ENCODE data around the gene MAPK7. TPM values are rescaled to one million over a fixed set of nuclear protein-coding genes. Genes with fewer than 3 reads are reported as not detected.

Gene MAPK7
- total and polyA plus RNA-seq, 2 donors (not counting 3 experiments of a cell fraction or from before 2014, with no cell fraction given): 16.8 to 30.7 TPM

- no peak overlapping the region for H2AFZ ChIP-seq (ENCODE audit: low read depth, low read length)
- no TSS peak for BruUV-seq (replicated peaks)
- DNase-seq (ENCODE audit: low read depth, low spot score): no peak
- dilution Hi-C loops (cut with MboI; ENCODE audit: extremely low pct_ligation_motif_present, low sequenced_read_pairs) (no loop called here), intact Hi-C loops (cut with micrococcal nuclease) (no loop called here)
- H3K79me2 ChIP-seq (ENCODE audit: control insufficient read depth, insufficient read depth, low read length): no peaks in the 10 kb centered on the region
- no peaks in the 10 kb centered on the region for H3K9me1 ChIP-seq (replicated peaks; ENCODE audit: control insufficient read depth, extremely low read depth, insufficient read depth, low read length)
- no peak for FAIRE-seq
- H4K20me1 ChIP-seq (replicated peaks; ENCODE audit: control insufficient read depth, extremely low read depth, insufficient read depth, low read length): no peaks in the 10 kb centered on the region
- TF ChIP-seq EZH2 (IDR thresholded peaks at IDR 0.05; ENCODE audit: borderline replicate concordance, low read depth, low read length, severe bottlenecking): no peak
- TF ChIP-seq, protein P1, sequence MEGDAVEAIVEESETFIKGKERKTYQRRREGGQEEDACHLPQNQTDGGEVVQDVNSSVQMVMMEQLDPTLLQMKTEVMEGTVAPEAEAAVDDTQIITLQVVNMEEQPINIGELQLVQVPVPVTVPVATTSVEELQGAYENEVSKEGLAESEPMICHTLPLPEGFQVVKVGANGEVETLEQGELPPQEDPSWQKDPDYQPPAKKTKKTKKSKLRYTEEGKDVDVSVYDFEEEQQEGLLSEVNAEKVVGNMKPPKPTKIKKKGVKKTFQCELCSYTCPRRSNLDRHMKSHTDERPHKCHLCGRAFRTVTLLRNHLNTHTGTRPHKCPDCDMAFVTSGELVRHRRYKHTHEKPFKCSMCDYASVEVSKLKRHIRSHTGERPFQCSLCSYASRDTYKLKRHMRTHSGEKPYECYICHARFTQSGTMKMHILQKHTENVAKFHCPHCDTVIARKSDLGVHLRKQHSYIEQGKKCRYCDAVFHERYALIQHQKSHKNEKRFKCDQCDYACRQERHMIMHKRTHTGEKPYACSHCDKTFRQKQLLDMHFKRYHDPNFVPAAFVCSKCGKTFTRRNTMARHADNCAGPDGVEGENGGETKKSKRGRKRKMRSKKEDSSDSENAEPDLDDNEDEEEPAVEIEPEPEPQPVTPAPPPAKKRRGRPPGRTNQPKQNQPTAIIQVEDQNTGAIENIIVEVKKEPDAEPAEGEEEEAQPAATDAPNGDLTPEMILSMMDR (IDR thresholded peaks at IDR 0.05; ENCODE audit: extremely low read depth in 1 of 2, insufficient read depth in 1 of 2, low read depth in 1 of 2, low read length in 2 of 2): no peak
- no peak overlapping the region for H3K4me2 ChIP-seq (ENCODE audit: insufficient read depth, low read length)
- no peak overlapping the region for H3K27ac ChIP-seq (ENCODE audit: insufficient read depth, low read depth, low read length)
- H3K36me3 ChIP-seq (ENCODE audit: control insufficient read depth in 2 of 2, extremely low read depth in 1 of 2, insufficient read depth in 2 of 2, low read length in 2 of 2): peaks cover 0 to 7% of the 10 kb centered on the region in 2 experiments
- H3K9me3 ChIP-seq (replicated peaks; ENCODE audit: control insufficient read depth, insufficient read depth, low read length): no peaks in the 10 kb centered on the region
- no peak overlapping the region for H3K4me3 ChIP-seq (replicated peaks in 1 of 3; ENCODE audit: insufficient read depth in 1 of 3, low read depth in 1 of 3, low read length in 3 of 3)
- CTCF ChIA-PET: interaction anchor here (1.0 to 1.5 kb wide), 4 partner anchors 11 to 60 kb away, joined by 4 to 5 read pairs (median 4); partner anchors contain the start of genes B9D1 and MAPK7
- POLR2A ChIA-PET: no interaction called here
- no peak overlapping the region for H3K9ac ChIP-seq (replicated peaks; ENCODE audit: extremely low read depth, insufficient read depth, low read length)
- H3K27me3 ChIP-seq (ENCODE audit: control insufficient read depth in 2 of 2, insufficient read depth in 2 of 2, low read length in 2 of 2): peaks cover 9 to 17% of the 10 kb centered on the region in 2 experiments
- no peaks in the 10 kb centered on the region for H3K4me1 ChIP-seq (ENCODE audit: control insufficient read depth, extremely low read depth, insufficient read depth, low read length)
Observed at GRCh38 chr17:19388791-19389785, 10.8 kb downstream of the MAPK7 start.

DNA sequence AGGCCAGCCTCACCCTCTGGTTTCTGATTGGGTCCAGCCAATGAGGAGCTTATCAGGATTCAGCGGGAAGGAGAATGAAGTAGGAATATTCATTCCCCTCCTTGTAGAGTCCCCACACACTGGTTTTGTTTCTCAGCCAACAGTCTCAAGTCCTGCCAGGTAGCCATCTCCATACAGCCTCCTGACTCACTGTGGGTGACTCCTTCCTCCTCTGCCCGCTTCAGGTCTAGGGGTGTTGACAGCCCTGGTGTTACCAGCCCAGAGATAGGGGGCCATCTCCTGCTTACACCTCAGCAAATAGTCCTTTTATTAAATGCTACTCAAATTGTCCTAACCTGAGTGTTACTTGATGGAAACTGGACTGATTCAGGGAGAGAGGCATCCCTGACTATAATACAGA is 12.7 kb downstream of the MAPK7 start:
- no TSS peak for BruUV-seq (replicated peaks)

More for the DNA sequence above, 12.7 kb downstream of the MAPK7 start:
- peaks cover 9 to 19% of the 10 kb centered on the region in 2 experiments for H3K27me3 ChIP-seq (ENCODE audit: control insufficient read depth in 2 of 2, insufficient read depth in 2 of 2, low read length in 2 of 2)
- H3K36me3 ChIP-seq (ENCODE audit: control insufficient read depth in 2 of 2, extremely low read depth in 1 of 2, insufficient read depth in 2 of 2, low read length in 2 of 2): no peaks in the 10 kb centered on the region
- no peak overlapping the region for H2AFZ ChIP-seq (ENCODE audit: low read depth, low read length)
- no peak for TF ChIP-seq FOS (IDR thresholded peaks at IDR 0.05; ENCODE audit: borderline replicate concordance, insufficient read depth, low read length)
- TF ChIP-seq, protein P1 (IDR thresholded peaks at IDR 0.05; ENCODE audit: extremely low read depth in 1 of 2, insufficient read depth in 1 of 2, low read depth in 1 of 2, low read length in 2 of 2): no peak
- no peak for TF ChIP-seq MYC (IDR thresholded peaks at IDR 0.05; ENCODE audit: low read depth, low read length)
- no peak for TF ChIP-seq EZH2 (IDR thresholded peaks at IDR 0.05; ENCODE audit: borderline replicate concordance, low read depth, low read length, severe bottlenecking)
- dilution Hi-C loops (cut with MboI; ENCODE audit: extremely low pct_ligation_motif_present, low sequenced_read_pairs) (no loop called here), intact Hi-C loops (cut with micrococcal nuclease) (no loop called here)
- no peak overlapping the region for H3K9ac ChIP-seq (replicated peaks; ENCODE audit: extremely low read depth, insufficient read depth, low read length)
- no peak overlapping the region for H3K27ac ChIP-seq (ENCODE audit: insufficient read depth, low read depth, low read length)
- no peak overlapping the region for H3K4me3 ChIP-seq (replicated peaks in 1 of 3; ENCODE audit: insufficient read depth in 1 of 3, low read depth in 1 of 3, low read length in 3 of 3)
- DNase-seq (ENCODE audit: low read depth, low spot score): no peak
- CTCF ChIA-PET: no interaction called here
- H3K9me3 ChIP-seq (replicated peaks; ENCODE audit: control insufficient read depth, insufficient read depth, low read length): no peaks in the 10 kb centered on the region
- no peaks in the 10 kb centered on the region for H3K9me1 ChIP-seq (replicated peaks; ENCODE audit: control insufficient read depth, extremely low read depth, insufficient read depth, low read length)
- H4K20me1 ChIP-seq (replicated peaks; ENCODE audit: control insufficient read depth, extremely low read depth, insufficient read depth, low read length): no peaks in the 10 kb centered on the region
- H3K4me2 ChIP-seq (ENCODE audit: insufficient read depth, low read length): no peak overlapping the region
- POLR2A ChIA-PET: no interaction called here
- FAIRE-seq: no peak
- H3K79me2 ChIP-seq (ENCODE audit: control insufficient read depth, insufficient read depth, low read length): no peaks in the 10 kb centered on the region
- no peaks in the 10 kb centered on the region for H3K4me1 ChIP-seq (ENCODE audit: control insufficient read depth, extremely low read depth, insufficient read depth, low read length)

Measured in endothelial cell of umbilical vein (primary cell).